Measurements from ENCODE around the gene TIMM21.

DNA sequence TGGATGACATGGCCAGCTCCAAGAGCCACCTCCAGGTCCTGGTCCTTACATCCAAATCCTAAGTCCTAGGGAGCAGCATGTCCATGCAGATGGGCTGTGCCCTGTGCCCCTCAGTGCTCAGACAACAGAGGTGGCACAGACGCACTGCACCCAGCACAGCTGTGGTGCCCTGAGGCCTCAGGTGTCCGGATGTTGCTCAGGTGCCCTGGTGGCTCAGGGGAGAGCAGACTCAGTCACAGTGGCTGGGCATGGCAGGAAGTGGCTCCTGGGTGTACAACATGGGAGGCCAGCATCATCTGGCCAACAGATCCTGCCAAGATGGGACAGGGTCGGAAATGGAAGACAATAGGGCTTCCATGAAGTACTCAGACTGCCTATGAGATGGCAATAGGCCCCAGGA lies 50.1 kb downstream of the TIMM21 start:
- TF ChIP-seq, protein P1, sequence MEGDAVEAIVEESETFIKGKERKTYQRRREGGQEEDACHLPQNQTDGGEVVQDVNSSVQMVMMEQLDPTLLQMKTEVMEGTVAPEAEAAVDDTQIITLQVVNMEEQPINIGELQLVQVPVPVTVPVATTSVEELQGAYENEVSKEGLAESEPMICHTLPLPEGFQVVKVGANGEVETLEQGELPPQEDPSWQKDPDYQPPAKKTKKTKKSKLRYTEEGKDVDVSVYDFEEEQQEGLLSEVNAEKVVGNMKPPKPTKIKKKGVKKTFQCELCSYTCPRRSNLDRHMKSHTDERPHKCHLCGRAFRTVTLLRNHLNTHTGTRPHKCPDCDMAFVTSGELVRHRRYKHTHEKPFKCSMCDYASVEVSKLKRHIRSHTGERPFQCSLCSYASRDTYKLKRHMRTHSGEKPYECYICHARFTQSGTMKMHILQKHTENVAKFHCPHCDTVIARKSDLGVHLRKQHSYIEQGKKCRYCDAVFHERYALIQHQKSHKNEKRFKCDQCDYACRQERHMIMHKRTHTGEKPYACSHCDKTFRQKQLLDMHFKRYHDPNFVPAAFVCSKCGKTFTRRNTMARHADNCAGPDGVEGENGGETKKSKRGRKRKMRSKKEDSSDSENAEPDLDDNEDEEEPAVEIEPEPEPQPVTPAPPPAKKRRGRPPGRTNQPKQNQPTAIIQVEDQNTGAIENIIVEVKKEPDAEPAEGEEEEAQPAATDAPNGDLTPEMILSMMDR (optimal IDR thresholded peaks at IDR 0.05 in 1 of 3, IDR thresholded peaks at IDR 0.05 in 1 of 3, conservative IDR thresholded peaks at IDR 0.05 in 1 of 3; ENCODE audit: extremely low read depth in 1 of 3, insufficient read depth in 2 of 3, low read length in 3 of 3): no peak
- no peak for TF ChIP-seq EZH2 (IDR thresholded peaks at IDR 0.05; ENCODE audit: low read length)
